Measurements from ENCODE around the gene FAM120B.
A peak's percentile ranks its signal among the peaks of the same experiment; 100 is the strongest.

The FAM120B gene

GRCh38 chr6:170366248-170366960, 59.8 kb downstream of the FAM120B start:
- in situ Hi-C loops (cut with HindIII; ENCODE audit: low sequenced_read_pairs), result no loop called here
- H3K4me3 ChIP-seq (ENCODE audit: low read depth, low read length), result no peak overlapping the region
- no peak for DNase-seq (ENCODE audit: low read depth, low spot score)
- no peak for TF ChIP-seq CTCF (IDR thresholded peaks at IDR 0.05; ENCODE audit: low read depth, low read length)

DNA sequence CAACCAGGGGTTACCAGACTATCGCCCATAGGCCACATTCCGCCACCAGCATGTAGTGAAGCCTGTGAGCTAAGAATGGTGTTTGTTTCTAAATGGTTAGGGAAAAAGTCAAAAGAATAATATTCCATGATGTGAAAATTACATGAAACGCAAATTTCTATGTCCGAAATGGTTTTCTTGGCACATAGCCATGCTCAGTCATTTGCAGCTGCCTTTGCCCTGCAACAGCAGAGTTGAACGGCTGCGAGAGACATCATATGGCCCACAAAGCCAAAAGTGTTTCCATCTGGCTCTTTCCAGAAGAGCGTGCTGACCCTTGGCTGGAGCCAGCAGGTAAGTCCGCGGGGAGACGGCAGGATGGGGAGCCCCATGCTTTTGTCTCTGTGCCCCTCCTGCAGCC, 60.7 kb downstream of the FAM120B start:
- TF ChIP-seq CTCF (IDR thresholded peaks at IDR 0.05; ENCODE audit: low read depth, low read length), result no peak
- in situ Hi-C loops (cut with HindIII; ENCODE audit: low sequenced_read_pairs), result no loop called here
- DNase-seq (ENCODE audit: low read depth, low spot score), result no peak

GRCh38 chr6:170368544-170368943, 62.0 kb downstream of the FAM120B start:
- no peak for TF ChIP-seq CTCF (IDR thresholded peaks at IDR 0.05; ENCODE audit: low read depth, low read length)
- DNase-seq (ENCODE audit: low read depth, low spot score), result no peak
- no peak overlapping the region for H3K4me3 ChIP-seq (ENCODE audit: low read depth, low read length)
- in situ Hi-C loops (cut with HindIII; ENCODE audit: low sequenced_read_pairs), result no loop called here

More for the DNA sequence above, 60.7 kb downstream of the FAM120B start:
- H3K4me3 ChIP-seq (ENCODE audit: low read depth, low read length), result no peak overlapping the region

DNA sequence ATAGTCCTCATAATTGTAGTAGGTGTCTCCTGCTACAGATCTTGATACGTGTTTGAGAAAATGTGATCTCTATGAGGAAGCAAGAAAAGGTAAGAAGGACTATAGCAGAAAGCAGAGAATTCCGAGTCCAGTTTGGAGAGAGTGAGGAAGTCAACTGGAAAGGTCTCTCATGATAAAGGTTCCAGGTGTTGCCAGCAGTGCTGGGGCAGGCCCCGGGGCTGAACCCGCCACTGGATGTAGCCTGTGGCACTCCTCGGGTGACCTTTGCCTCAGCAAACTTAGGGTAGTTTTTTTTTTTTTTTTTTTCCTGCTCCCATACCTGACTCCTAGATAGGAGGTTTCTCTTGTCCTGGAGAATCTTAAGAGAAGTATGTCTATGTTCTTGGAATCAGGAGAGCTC, 62.8 kb downstream of the FAM120B start:
- in situ Hi-C loops (cut with HindIII; ENCODE audit: low sequenced_read_pairs), result no loop called here
- no peak overlapping the region for H3K4me3 ChIP-seq (ENCODE audit: low read depth, low read length)
- no peak for DNase-seq (ENCODE audit: low read depth, low spot score)
- TF ChIP-seq CTCF (IDR thresholded peaks at IDR 0.05; ENCODE audit: low read depth, low read length), result no peak

GRCh38 chr6:170370416-170370815, 63.9 kb downstream of the FAM120B start:
- no peak for DNase-seq (ENCODE audit: low read depth, low spot score)
- in situ Hi-C loops (cut with HindIII; ENCODE audit: low sequenced_read_pairs), result no loop called here
- H3K4me3 ChIP-seq (ENCODE audit: low read depth, low read length), result no peak overlapping the region
- TF ChIP-seq CTCF (IDR thresholded peaks at IDR 0.05; ENCODE audit: low read depth, low read length), result no peak

- in situ Hi-C loops (cut with HindIII; ENCODE audit: low sequenced_read_pairs), result no loop called here
- no peak for TF ChIP-seq CTCF (IDR thresholded peaks at IDR 0.05; ENCODE audit: low read depth, low read length)
- DNase-seq (ENCODE audit: low read depth, low spot score), result peak; percentile 51
- no peak overlapping the region for H3K4me3 ChIP-seq (ENCODE audit: low read depth, low read length)
These were observed 64.5 kb downstream of the FAM120B start for GRCh38 chr6:170371080-170371479.

Data from astrocyte of the spinal cord (primary cell).